Breast epithelium (tissue), 3 donors: ENCODE measurements around the gene CEP112.

ENCODE experiments used
- CTCF ChIP-seq, 3 donors: fragments of 450-650 bp; IDR thresholded peaks; one replicate each; pipeline ENCODE4 v1.5.1; 2016 to 2017; ENCODE audit warnings: antibody characterized with exemption in 3 of 3, mild to moderate bottlenecking in 3 of 3, moderate library complexity in 3 of 3
- POLR2A ChIP-seq: fragments of 450-650 bp; IDR thresholded peaks from one replicate; pipeline ENCODE4 v1.6.1; 2016; ENCODE audit warnings: antibody characterized with exemption, mild to moderate bottlenecking, moderate library complexity
- POLR2AphosphoS5 ChIP-seq, 3 donors: sonication (generic); formaldehyde crosslinking; IDR thresholded peaks; one replicate each; pipeline ENCODE4 v1.6.1; 2017; ENCODE audit warnings: antibody characterized with exemption in 3 of 3

GRCh38 chr17:66233023-66233753 is 41.3 kb upstream of the CEP112 start:
- TF ChIP-seq CTCF (IDR thresholded peaks at IDR 0.05): no peak
- TF ChIP-seq POLR2AphosphoS5 (IDR thresholded peaks at IDR 0.05): no peak
- TF ChIP-seq POLR2A: no peak
